HG02973 (cell line): ENCODE results near the gene SALL2.

Source experiments
- ATAC-seq: cut with Tn5 transposase; IDR thresholded peaks from one replicate; pipeline ENCODE4 v1.9.1; 2021; ENCODE audit warnings: moderate library complexity; ENCODE audit not compliant: unreplicated experiment

SALL2 gene

DNA sequence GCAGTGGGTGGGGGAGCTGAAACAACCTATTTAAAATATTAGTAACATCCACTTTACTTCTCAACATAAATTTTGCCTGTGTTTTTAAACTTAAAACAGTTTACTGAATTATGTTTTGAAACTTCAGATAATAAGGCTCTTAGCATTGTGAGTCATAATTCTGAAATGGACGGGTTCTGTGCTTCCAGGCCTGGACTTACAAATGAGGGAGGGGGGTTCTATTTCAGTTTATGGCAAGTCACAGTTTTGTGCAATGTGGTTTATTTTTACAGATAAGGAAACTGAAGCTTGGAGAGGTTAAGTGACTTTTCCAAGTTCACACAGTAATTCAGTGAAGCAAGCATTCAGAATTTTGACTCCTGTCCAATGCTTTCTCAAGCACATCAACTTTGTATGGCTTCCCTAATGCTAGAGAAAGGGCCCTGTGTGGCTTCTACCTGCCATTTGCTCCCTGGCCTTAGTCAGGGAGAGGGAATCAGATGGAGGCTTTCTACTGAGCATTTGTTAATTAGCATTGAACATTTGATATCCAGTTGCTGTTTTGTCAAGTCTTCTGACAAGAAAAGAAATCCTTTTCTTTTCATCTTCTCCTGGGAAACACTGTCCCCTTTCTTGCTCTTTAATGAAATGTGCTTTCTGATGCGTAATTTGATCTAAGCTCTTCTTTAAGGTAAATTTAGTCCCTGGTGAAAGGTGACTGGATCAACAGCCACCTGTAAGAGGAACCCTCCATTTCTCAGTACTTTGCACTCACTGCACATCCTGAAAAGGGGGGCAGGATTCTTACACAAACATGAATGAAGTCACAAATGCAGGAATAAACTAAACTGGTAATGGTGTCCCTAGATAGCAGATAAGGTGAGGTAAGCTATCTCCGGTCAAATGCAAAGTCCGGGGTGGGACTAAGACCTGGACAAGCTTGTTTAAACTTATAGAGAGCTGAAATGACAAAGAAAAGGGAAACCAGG is 2.5 kb upstream of the SALL2 start:
- no peak for ATAC-seq

- ATAC-seq, result no peak
Observed at GRCh38 chr14:21527318-21527679, 1.2 kb upstream of the SALL2 start.

- no peak for ATAC-seq
Observed at GRCh38 chr14:21526672-21527317, 649 bp upstream of the SALL2 start.

DNA sequence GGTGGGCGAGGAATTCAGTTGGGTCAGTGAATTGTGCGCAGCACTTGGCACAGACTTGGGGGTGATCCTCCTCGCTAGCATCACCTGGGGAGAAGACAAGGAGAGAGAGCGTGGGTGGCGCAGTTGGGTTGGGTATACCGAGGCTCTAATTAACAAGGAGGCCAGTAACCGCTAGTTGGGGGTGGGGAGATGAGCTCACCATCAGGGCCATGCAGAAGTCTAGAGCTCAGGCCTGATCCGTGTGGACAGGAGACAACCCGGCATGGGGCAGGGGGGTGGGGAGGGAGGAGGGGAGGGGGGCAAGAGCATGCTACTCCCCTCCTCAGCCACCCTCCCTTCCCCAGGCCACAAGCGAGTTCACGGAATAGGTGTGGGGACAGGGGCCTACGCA is 580 bp downstream of the SALL2 start:
- no peak for ATAC-seq

GRCh38 chr14:21524575-21525490 is 1.3 kb downstream of the SALL2 start:
- no peak for ATAC-seq

- no peak for ATAC-seq
Observed at GRCh38 chr14:21523203-21523602, 2.9 kb downstream of the SALL2 start.

GRCh38 chr14:21521501-21521900 is 4.6 kb downstream of the SALL2 start:
- no peak for ATAC-seq

- ATAC-seq, result no peak
Observed at GRCh38 chr14:21520767-21521166, 5.4 kb downstream of the SALL2 start.

GRCh38 chr14:21518725-21519124 is 7.4 kb downstream of the SALL2 start:
- ATAC-seq, result no peak

DNA sequence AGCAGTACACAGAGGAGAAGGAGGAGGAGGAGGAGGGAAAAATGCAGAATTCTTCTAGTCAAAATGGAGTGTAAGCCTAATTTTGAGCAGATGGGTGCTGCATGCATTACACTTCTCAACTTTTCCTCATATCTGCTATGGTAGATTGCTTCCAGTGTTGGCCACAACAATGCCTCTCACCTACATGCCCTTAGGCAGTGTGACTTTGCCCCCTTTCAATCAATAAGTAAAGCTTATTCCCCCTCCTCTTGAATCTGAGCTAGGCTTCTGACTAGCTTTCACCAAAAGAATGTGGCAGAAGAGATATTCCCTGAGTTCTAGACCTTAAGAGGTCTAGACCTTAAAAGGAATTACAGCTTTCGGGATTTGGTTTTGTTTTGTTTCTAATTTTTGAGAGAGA is 11.8 kb downstream of the SALL2 start:
- no peak for ATAC-seq

DNA sequence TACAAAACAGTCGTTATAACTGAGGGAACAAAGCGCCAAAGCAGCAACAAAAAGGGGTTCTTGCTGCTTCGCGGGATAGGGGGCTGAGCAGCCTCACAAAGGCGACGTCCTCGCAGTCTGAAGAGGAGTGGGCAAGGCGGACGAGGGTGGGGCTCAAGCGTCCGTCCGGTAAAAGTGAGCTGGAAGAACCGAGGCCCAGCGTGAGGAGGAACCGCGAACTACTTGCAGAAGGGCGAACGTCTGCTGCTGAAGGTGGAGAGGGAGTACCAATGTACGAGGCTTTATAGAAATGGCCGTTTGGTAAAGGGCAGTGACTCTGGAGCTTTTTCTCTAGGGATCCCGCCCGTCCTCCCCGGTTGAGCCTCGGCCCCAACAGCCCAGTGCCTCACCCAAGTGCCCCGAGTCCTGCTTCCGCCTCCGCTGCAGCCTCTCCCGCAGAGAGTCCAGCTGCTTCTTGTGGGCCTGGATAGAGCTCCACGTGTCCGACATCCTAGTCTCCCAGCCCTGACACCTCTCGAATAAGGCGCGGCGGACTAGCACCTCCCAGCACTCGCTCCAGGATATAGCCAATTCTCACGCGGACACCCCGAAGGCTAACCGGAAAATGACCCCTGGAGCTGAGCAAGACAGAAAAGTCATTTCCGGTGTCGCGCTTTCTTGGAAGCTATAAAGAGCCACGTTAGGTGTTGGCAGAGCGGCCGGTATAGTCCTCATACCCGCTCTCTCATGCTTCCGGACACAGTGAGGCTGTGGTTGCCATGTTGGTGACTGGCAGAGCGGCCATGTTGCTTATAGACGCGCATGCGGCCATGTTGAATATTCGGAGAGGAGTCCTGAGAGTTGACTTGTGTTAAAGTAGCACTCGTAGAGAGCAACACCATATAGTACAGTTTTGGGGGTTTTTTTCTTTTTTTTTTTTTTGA is 15.2 kb downstream of the SALL2 start, which contains the start of gene METTL3:
Gene METTL3, minus strand, starts transcription at position 606 of the 923 bp plus-strand sequence. Its CDS starts 117 bp downstream, at position 489.
- ATAC-seq, result peak; percentile 95

- ATAC-seq, result no peak
Observed at GRCh38 chr14:21509432-21510143, 16.6 kb downstream of the SALL2 start.

GRCh38 chr14:21506557-21506956 is 19.6 kb downstream of the SALL2 start:
- ATAC-seq, result no peak

GRCh38 chr14:21505012-21505553 is 21.1 kb downstream of the SALL2 start:
- ATAC-seq, result peak; percentile 63

DNA sequence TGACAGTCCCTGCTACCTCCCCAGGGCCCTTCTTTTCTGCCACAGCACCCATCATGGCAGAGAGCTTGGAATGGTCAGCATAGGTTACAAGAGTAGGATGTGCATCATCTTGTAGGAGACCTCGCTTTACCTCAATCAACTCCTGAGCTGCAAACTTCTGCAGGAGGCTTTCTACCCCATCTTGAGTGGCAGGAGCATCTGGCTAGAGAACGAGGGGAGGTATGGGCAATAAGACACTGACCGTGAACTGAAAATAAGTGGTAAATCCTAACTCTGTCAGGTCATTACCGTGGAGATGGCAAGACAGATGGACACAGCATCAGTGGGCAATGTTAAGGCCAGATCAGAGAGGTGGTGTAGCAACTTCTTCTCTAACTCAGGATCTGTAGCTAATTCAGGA is 22.8 kb downstream of the SALL2 start:
- ATAC-seq, result no peak

- no peak for ATAC-seq
Observed at GRCh38 chr14:21501568-21501967, 24.6 kb downstream of the SALL2 start.

DNA sequence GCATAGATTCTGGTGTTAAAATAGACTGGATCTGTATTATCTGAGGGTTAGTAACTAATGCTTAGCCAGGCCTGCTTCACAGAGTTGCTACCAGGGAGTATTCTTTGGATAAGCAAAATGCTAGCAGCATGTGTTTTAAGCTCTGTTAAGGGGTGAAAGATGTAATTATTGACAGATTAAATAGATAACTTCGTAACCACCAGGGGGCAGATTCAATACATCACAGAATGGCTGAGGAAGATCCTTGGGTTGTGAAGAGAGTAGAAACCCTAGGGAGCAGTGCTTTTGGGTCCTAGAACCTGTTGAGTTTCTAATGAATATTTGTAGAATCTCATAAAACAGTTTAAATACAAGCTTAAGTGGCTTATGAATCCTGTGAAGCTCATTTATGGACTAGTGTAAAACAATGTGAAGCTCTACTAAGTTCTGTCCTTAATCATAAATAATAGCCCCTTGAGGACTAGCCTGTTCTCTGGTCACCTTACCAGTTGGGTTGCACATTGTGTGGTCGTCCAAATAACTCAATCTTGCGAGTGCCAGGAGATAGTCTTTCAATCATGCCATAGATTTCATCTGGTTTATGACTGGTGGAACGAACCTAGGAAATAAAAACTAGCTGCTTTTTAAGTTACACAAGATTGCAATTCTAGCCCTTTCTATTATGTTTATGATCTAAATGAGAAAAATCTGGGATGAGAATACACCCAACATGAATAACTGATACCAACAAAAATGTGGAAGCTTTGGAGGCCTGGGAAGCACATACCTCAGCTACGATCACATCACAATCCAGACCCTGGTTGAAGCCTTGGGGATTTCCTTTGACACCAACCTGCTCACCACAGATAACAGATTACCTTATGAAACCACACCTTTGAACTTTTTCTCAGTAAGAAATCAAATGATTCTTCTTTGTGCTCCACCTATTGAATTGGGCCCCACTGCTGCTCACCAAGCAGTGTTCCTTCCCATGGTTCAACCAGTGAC is 27.3 kb downstream of the SALL2 start:
- ATAC-seq, result no peak

- ATAC-seq, result no peak
Observed at GRCh38 chr14:21496453-21496852, 29.7 kb downstream of the SALL2 start.
